Measurements from ENCODE around the gene FRG1. TPM values are rescaled to one million over a fixed set of nuclear protein-coding genes. Genes with fewer than 3 reads are reported as not detected.
"Not testable (repeated sequence)": the region's sequence is repeated elsewhere in the genome, so short reads cannot be mapped to it uniquely, and the experiment has no call there.

The FRG1 gene
- total RNA-seq, 2 experiments from 2014 or later: 48.7 to 49.0 TPM

DNA sequence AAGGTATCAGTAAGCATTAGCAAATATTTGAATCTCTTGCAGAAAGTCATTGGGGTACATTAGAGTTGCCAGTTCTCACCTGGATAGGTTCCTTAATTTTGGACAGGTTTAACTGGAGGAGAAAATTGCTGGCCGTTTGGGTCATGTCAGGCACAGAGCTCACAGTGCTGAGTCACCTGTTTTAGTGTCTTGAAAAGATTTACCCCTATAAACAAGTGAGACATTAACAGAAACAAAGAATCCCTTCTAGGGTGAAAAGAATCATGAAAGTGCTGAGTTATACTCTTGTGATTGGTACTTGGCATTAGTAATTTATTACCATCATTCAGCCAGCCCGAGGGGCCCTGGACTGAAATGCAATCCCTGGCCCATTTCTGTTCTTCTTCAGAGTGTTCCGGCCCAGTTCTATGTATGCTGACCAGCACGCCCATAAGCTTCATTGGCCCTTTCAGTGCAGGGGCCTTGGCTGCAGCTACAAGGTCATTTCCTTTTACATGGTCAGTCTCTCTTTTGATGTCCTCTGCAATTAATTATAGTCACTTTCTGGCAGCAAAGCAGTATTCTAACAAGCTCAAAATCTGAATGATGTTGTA is 45.1 kb downstream of the FRG1 start:
- H3K4me3 ChIP-seq (ENCODE audit: low read length); H3K36me3 Mint-ChIP-seq (ENCODE audit: low read depth); H3K9me3 ChIP-seq (ENCODE audit: control insufficient read depth in 1 of 2, insufficient read depth in 1 of 2, low read length in 2 of 2); H3K27me3 Mint-ChIP-seq; ATAC-seq (ENCODE audit: poor library complexity); H3K4me1 ChIP-seq (ENCODE audit: insufficient read depth, low read length); H3K27me3 ChIP-seq (ENCODE audit: control insufficient read depth in 1 of 2, insufficient read depth in 2 of 2, low read length in 2 of 2); CTCF ChIA-PET; H3K36me3 ChIP-seq (ENCODE audit: insufficient read depth, low read length); H3K4me3 Mint-ChIP-seq; H3K27ac ChIP-seq (ENCODE audit: low read depth in 1 of 2, low read length in 2 of 2); H3K9me3 Mint-ChIP-seq; intact Hi-C loops (cut with DNase I, micrococcal nuclease); H3K4me1 Mint-ChIP-seq (ENCODE audit: low read depth); DNase-seq; POLR2A ChIA-PET; H3K27ac Mint-ChIP-seq: not testable (repeated sequence)

DNA sequence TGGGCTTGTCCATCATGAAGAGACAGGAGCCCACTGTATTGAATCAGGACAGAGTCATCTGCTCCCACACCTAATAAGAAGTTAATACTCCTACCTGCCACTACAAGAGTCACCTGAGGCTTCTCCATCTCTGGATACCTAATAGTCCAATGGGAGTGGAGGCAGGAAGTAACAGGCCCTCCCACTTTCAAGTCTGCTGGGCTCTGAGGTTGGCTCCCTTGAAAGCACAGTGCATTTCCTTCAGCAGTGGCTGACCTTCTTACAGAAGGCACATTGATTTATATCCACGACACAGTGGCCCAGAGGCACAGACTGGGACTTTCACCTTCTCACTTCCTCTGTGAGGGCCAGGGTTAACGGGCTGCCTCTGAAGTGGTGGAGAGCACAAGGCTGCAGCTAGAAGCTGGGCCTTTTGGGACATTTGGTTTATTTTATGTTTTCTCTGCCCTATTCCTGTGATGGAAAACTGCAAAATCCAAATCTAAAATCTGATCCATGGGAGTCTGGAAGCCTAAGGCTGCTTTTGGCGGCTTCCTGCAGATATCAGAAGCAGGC is 48.3 kb downstream of the FRG1 start:
- POLR2A ChIA-PET: no interaction called here
- peaks cover 10% of the 10 kb centered on the region for H3K27me3 Mint-ChIP-seq
- Histone ChIP-seq H3K4me3 (ENCODE audit: low read length) (no peak overlapping the region), H3K27ac (ENCODE audit: low read depth in 1 of 2, low read length in 2 of 2) (no peak overlapping the region), H3K4me1 (ENCODE audit: insufficient read depth, low read length) (no peaks in the 10 kb centered on the region), H3K9me3 (ENCODE audit: control insufficient read depth in 1 of 2, insufficient read depth in 1 of 2, low read length in 2 of 2) (no peaks in the 10 kb centered on the region), H3K36me3 (ENCODE audit: insufficient read depth, low read length) (no peaks in the 10 kb centered on the region), H3K27me3 (ENCODE audit: control insufficient read depth in 1 of 2, insufficient read depth in 2 of 2, low read length in 2 of 2) (no peaks in the 10 kb centered on the region)
- no peak overlapping the region for H3K27ac Mint-ChIP-seq
- intact Hi-C loops (cut with DNase I, micrococcal nuclease): no loop called here
- CTCF ChIA-PET: no interaction called here
- H3K4me1 Mint-ChIP-seq (ENCODE audit: low read depth): no peaks in the 10 kb centered on the region
- no peaks in the 10 kb centered on the region for H3K9me3 Mint-ChIP-seq
- no peak for ATAC-seq (ENCODE audit: poor library complexity)
- no peak for TF ChIP-seq CTCF (IDR thresholded peaks at IDR 0.05)
- no peak overlapping the region for H3K4me3 Mint-ChIP-seq
- H3K36me3 Mint-ChIP-seq (ENCODE audit: low read depth): no peaks in the 10 kb centered on the region
- no peak for DNase-seq

DNA sequence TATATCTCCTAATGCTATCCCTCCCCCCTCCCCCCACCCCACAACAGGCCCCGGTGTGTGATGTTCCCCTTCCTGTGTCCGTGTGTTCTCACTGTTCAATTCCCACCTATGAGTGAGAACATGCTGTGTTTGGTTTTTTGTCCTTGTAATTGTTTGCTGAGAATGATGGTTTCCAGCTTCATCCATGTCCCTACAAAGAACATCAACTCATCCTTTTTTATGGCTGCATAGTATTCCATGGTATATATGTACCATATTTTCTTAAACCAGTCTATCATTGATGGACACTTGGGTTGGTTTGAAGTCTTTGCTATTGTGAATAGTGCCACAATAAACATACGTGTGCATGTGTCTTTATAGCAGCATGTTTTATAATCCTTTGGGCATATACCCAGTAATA is 49.3 kb downstream of the FRG1 start:
- H3K36me3 ChIP-seq (ENCODE audit: insufficient read depth, low read length); H3K9me3 ChIP-seq (ENCODE audit: control insufficient read depth in 1 of 2, insufficient read depth in 1 of 2, low read length in 2 of 2); POLR2A ChIA-PET; H3K4me3 ChIP-seq (ENCODE audit: low read length); H3K36me3 Mint-ChIP-seq (ENCODE audit: low read depth); H3K4me1 ChIP-seq (ENCODE audit: insufficient read depth, low read length); H3K4me1 Mint-ChIP-seq (ENCODE audit: low read depth); H3K27me3 Mint-ChIP-seq; intact Hi-C loops (cut with DNase I, micrococcal nuclease); CTCF ChIA-PET; ATAC-seq (ENCODE audit: poor library complexity); DNase-seq; H3K27me3 ChIP-seq (ENCODE audit: control insufficient read depth in 1 of 2, insufficient read depth in 2 of 2, low read length in 2 of 2); H3K27ac Mint-ChIP-seq; H3K9me3 Mint-ChIP-seq; H3K27ac ChIP-seq (ENCODE audit: low read depth in 1 of 2, low read length in 2 of 2); H3K4me3 Mint-ChIP-seq: not testable (repeated sequence)

Other genes starting within 250 kb of the FRG1 start
- gene FRG2, start 86.4 kb downstream of the FRG1 start, total RNA-seq: not detected
- not detected for gene DBET, start 123.6 kb downstream of the FRG1 start, total RNA-seq
- not detected for gene DUX4, start 232.9 kb downstream of the FRG1 start, total RNA-seq

Measured in CD4-positive, alpha-beta T cell (primary cell).